Upper lobe of left lung (tissue), 4 donors: ENCODE measurements around the gene C3orf80.

Experiments
- CTCF ChIP-seq, 6 experiments: fragments of 450-650 bp in 4 of 6; fragments of 200-600 bp in 2 of 6; sonication (generic) in 2 of 6; IDR thresholded peaks; one replicate each; pipeline ENCODE4 v1.5.1; 2016 to 2019; ENCODE audit warnings: antibody characterized with exemption in 6 of 6
- EP300 ChIP-seq, 4 donors: sonication (generic); formaldehyde crosslinking; IDR thresholded peaks; one replicate each; pipeline ENCODE4 v1.5.1; 2017; ENCODE audit warnings: antibody characterized with exemption in 4 of 4, control low read depth in 2 of 4
- POLR2A ChIP-seq, 4 donors: fragments of 450-650 bp; IDR thresholded peaks; one replicate each; pipeline ENCODE4 v1.5.1; 2016 to 2017; ENCODE audit warnings: antibody characterized with exemption in 4 of 4, mild to moderate bottlenecking in 2 of 4

- TF ChIP-seq CTCF (IDR thresholded peaks at IDR 0.05) (no peak), POLR2A (IDR thresholded peaks at IDR 0.05) (no peak), EP300 (IDR thresholded peaks at IDR 0.05) (no peak)
Observed at GRCh38 chr3:160184655-160185054, 40.6 kb upstream of the C3orf80 start.
